TTC549 (cell line): ENCODE results near the gene DNAJB7.
"Not testable (repeated sequence)": the region's sequence is repeated elsewhere in the genome, so short reads cannot be mapped to it uniquely, and the experiment has no call there.

Experiments
- FAIRE-seq: peaks from 2 replicates; lab custom pipeline; 2012; peaks lifted over from hg19 to GRCh38; lab: Jason Lieb, UNC

DNAJB7 gene

GRCh38 chr22:40862013-40862412 lies at the start of gene DNAJB7:
TSS of gene DNAJB7 (minus strand) at chr22:40862113. CDS start at chr22:40861994, 119 bp downstream.
- FAIRE-seq: no peak

- FAIRE-seq: no peak
These were observed 47.0 kb upstream of the DNAJB7 start for GRCh38 chr22:40908895-40909294.

- no peak for FAIRE-seq
These were observed 42.2 kb upstream of the DNAJB7 start for GRCh38 chr22:40904101-40904500.

- peak; percentile 89 for FAIRE-seq
These were observed 37.0 kb upstream of the DNAJB7 start for GRCh38 chr22:40898850-40899357.

DNA sequence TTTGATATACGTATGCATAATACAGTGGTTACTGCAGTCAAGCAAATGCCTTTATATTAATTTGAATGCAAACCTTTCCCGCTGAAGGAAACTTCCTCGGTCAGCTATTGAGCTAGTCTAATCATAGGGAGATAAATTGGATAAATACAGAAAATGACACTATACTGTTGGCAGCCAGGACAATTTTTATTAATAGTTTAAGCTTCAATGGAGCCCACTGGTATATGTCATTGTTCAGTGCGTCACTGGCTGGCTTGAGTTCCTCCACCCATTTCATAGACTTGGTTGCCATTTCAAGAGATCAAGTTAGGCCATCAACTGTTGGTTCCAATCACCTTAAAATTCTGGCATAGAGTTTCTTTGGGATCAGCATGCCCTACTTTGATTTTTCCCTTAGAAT lies 32.5 kb upstream of the DNAJB7 start:
- no peak for FAIRE-seq

- FAIRE-seq: no peak
These were observed 29.0 kb upstream of the DNAJB7 start for GRCh38 chr22:40890881-40891280.

- FAIRE-seq: no peak
These were observed 27.2 kb upstream of the DNAJB7 start for GRCh38 chr22:40889116-40889515.

GRCh38 chr22:40878922-40879321 lies 17.0 kb upstream of the DNAJB7 start:
- FAIRE-seq: no peak

DNA sequence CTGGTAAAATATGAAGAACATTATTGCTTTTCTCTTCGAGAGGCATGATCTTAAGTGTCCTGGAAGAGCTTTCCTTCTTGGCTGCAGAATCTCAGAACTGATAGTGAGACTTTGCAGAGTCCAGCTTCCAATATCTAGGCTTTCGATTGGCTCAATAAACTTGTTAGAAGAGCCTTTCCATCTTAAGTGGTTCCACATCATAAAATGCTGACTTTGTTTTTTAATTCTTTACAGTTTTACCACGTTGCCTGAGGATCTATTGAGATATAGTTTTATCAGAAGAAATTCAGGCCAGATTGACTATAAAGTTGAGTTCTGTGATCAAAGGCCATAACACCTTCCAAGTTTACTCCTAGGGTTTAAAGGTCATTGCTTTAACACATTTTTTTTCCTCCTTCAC lies 15.6 kb upstream of the DNAJB7 start:
- no peak for FAIRE-seq

DNA sequence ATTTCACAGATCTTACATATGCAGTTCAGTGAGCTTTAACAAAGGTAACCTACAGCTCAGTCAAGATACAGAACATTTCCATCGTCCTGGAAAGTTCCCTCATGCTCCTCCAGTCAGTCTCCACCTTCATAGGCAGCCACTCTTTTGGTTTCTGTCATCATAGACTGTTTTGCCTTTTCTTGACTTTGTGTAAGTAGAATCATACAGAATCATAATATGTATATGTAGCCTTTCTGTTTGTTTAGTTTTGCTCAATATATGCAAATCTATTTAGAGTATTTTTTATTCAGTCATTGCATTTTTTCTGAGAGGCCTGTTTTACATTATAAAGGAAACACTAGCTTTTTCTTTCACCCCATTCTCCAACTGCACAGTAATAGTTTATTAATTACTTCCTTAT lies 15.0 kb upstream of the DNAJB7 start:
- FAIRE-seq: no peak

- FAIRE-seq: no peak
These were observed 13.2 kb upstream of the DNAJB7 start for GRCh38 chr22:40875111-40875510.

GRCh38 chr22:40874016-40874415 lies 12.1 kb upstream of the DNAJB7 start:
- FAIRE-seq: no peak

DNA sequence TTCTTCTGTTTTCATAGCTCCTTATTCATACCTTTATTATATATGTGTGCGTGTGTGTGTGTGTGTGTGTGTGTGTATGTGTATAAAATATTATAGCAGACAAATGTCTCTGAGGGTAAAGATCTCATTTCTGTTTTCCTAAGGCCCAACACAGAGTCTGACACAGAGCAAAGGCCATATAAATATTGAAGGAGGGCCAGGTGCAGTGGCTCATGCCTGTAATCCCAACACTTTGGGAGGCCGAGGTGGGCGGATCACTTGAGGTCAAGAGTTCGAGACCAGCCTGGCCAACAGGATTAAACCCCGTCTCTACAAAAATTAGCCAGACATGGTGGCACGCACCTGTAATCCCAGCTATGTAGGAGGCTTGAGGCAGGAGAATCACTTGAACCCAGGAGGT lies 6.5 kb upstream of the DNAJB7 start:
- FAIRE-seq: not testable (repeated sequence)

- no peak for FAIRE-seq
These were observed 5.2 kb upstream of the DNAJB7 start for GRCh38 chr22:40867109-40867508.

DNA sequence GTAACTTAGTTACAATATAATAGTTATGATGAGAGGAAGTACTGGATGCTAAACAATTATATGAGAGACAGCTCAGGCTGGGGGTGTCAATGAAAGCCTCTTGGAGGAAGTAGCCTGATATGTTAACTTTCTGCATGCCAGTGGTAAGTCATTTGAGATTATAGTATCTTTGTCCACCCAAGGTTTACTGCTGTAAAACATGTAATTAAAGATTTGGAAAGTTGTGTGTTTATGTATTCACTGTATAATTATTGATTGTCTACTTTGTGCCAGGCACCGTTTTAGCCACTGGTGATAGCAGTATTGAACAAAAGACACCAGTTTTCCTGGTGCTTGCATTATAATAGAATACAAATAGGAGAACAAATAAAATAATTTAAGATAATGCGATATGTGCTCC lies 624 bp upstream of the DNAJB7 start:
- FAIRE-seq: no peak

GRCh38 chr22:40857309-40857855 lies 4.5 kb downstream of the DNAJB7 start:
- FAIRE-seq: no peak

DNA sequence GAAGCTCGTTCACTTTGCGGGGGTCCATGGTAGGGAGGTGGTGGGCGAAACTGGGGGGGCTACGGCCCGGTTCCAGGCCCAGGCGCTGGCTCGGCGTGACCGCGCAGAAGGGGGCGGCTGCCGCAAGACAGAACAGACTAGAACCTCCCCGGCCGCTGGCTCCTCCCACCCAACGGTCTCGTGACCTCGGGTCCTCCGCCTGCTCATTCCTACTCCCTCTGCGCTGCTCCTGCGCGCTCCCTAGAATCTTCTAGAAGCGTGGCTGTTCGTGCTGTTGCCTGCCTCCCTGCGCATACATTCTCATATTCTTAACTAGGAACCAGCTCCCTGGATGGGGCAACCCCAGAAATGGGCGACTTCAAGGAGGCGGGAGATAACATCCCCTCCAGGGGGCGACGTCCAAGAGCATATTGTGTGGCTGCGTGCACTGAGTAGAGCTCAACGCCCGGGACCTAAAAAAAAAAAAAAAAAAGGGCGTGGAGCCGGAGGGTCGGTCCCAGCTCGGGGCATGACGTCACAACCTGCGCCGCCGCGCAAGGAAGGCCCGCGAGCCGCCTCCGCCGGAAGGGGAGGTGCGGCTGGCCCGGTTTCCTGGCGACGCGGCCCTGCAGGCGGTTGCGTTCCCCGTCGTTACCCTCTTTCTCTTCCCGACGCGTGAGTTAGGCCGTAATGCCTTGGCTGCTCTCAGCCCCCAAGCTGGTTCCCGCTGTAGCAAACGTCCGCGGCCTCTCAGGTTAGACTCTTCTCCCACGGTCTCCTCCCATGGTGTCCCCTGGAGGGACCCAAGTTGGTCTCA lies 5.2 kb downstream of the DNAJB7 start, which contains the start of the genes ST13 and XPNPEP3:
Gene ST13, minus strand, starts transcription at position 127 of the 796 bp plus-strand sequence. Its CDS starts 99 bp downstream, at position 28.
Gene XPNPEP3, plus strand, starts transcription at position 636 of the 796 bp plus-strand sequence. Its CDS starts 34 bp downstream, at position 670.
- peak; percentile 87 for FAIRE-seq

GRCh38 chr22:40855979-40856512 lies 5.9 kb downstream of the DNAJB7 start:
- FAIRE-seq: no peak

DNA sequence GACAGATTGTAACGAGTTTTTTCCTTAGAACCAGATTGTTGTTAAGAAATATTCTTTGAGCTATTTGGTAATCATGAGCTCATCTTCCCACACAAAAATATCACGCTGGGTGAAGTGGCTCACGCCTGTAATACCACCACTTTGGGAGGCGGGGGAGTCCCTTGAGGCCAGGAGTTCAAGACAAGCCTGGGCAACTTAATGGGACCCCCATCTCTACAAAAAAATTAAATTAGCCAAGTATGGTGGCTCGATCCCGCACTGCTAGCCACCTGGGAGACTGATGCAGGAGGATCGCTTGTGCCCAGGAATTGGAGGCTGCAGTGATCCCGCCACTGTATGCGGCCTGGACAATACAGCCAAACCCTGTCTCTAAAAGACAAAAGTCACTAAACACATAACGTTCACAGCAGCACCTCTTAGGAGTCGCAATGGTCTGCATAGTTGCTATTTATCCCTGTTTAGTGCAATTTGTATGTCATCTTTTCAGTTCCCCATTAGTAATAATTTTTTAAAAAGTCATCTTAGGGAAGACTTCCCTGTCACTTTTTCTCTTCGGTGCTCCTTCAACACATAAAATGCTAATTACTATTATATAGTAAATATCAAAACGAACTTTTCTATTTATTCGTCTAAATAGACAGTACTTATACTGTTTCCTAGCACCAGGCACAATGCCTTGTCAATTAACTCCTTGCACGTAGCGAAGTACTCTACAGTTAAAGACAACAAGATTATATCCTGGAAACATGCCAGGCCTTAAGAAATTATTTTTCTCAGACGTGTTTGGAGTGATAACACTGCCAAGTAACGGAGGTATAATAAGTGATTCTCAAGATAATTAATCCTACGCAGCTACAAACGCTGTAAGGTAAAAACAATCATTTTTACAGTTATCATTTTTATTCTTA lies 6.6 kb downstream of the DNAJB7 start:
- no peak for FAIRE-seq

GRCh38 chr22:40853961-40854360 lies 8.0 kb downstream of the DNAJB7 start:
- no peak for FAIRE-seq

DNA sequence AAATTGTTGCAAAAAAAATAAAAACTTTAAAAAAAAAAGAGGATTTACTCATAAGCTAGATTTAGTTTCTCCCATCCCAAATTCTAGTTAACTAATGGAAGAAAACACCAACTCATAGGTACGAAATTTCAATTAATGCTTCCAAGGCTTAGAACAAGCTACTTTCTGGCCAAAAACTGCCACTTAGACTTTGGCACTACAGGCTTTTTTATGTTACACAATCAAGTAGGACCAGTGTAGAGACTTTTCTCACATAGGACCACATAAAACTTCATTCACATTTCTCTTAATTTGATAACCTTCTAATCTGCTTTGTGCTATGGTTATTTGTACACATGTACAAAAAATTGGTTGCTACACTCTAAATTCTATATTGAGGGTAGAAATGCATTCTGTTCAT lies 8.6 kb downstream of the DNAJB7 start:
- no peak for FAIRE-seq

GRCh38 chr22:40845816-40846215 lies 16.1 kb downstream of the DNAJB7 start:
- FAIRE-seq: not testable (repeated sequence)
